ENCODE measurements around the gene ILKAP.

Gene ILKAP

GRCh38 chr2:238121511-238122286 lies 81.8 kb downstream of the ILKAP start:
- DNase-seq = no peak

- no peak for DNase-seq
Observed at GRCh38 chr2:238120463-238121298, 82.8 kb downstream of the ILKAP start.

Data from activated T-cell treated with anti-CD3 and anti-CD28 coated beads, Interleukin-2, amount 50 U/mL, for 48 hours (primary cell).